Measurements from ENCODE around the gene ZCWPW2. TPM values are rescaled to one million over a fixed set of nuclear protein-coding genes. Genes with fewer than 3 reads are reported as not detected.

Gene ZCWPW2
- total RNA-seq, 1 experiment from 2014 or later = 0.77 TPM

GRCh38 chr3:28574036-28574435 lies 225.5 kb downstream of the ZCWPW2 start:
- ChIA-PET CTCF (no interaction called here), POLR2A (no interaction called here)
- DNase-seq (ENCODE audit: unreplicated experiment) = no peak
- Mint-ChIP-seq H3K27ac (ENCODE audit: low read depth, unreplicated experiment) (no peak overlapping the region), H3K4me3 (ENCODE audit: unreplicated experiment) (no peak overlapping the region), H3K9me3 (ENCODE audit: unreplicated experiment) (no peaks in the 10 kb centered on the region), H3K4me1 (ENCODE audit: insufficient read depth, unreplicated experiment) (no peaks in the 10 kb centered on the region), H3K36me3 (ENCODE audit: insufficient read depth, unreplicated experiment) (no peaks in the 10 kb centered on the region), H3K27me3 (ENCODE audit: insufficient read depth, unreplicated experiment) (peaks cover 31% of the 10 kb centered on the region)
- intact Hi-C loops (cut with micrococcal nuclease) = no loop called here
- TF ChIP-seq CTCF (IDR thresholded peaks at IDR 0.05; ENCODE audit: unreplicated experiment) = no peak
- BruUV-seq (replicated peaks) = no TSS peak

- BruUV-seq (replicated peaks) = no TSS peak
- H3K9me3 Mint-ChIP-seq (ENCODE audit: unreplicated experiment) = no peaks in the 10 kb centered on the region
- no peaks in the 10 kb centered on the region for H3K4me1 Mint-ChIP-seq (ENCODE audit: insufficient read depth, unreplicated experiment)
- peak overlapping the region; percentile 73 for H3K4me3 Mint-ChIP-seq (ENCODE audit: unreplicated experiment)
- no peak for TF ChIP-seq CTCF (IDR thresholded peaks at IDR 0.05; ENCODE audit: unreplicated experiment)
- peaks cover 42% of the 10 kb centered on the region for H3K27me3 Mint-ChIP-seq (ENCODE audit: insufficient read depth, unreplicated experiment)
- intact Hi-C loops (cut with micrococcal nuclease) = no loop called here
- CTCF ChIA-PET = interaction anchor here (0.7 kb wide), 1 partner anchor 87 kb away, joined by 4 read pairs; no protein-coding TSS in a partner anchor
- no peak overlapping the region for H3K27ac Mint-ChIP-seq (ENCODE audit: low read depth, unreplicated experiment)
- POLR2A ChIA-PET = no interaction called here
- H3K36me3 Mint-ChIP-seq (ENCODE audit: insufficient read depth, unreplicated experiment) = no peaks in the 10 kb centered on the region
- peak; percentile 4 for DNase-seq (ENCODE audit: unreplicated experiment)
These were observed 226.7 kb downstream of the ZCWPW2 start for GRCh38 chr3:28575100-28575745.

Other genes with a start within 250 kb of the ZCWPW2 start
- gene CMC1, start 107.1 kb upstream of the ZCWPW2 start, total RNA-seq (2022) = 31.9 and 35.4 TPM in 2 replicates
- gene AZI2, start 103 bp downstream of the ZCWPW2 start, total RNA-seq (2022) = 140 and 177 TPM in 2 replicates